ENCODE results near the gene MRPS7. TPM values are rescaled to one million over a fixed set of nuclear protein-coding genes. Genes with fewer than 3 reads are reported as not detected.
A peak's percentile ranks its signal among the peaks of the same experiment; 100 is the strongest.

Gene MRPS7
- total RNA-seq = 10 to 100 TPM; 42.8 to 43.0 TPM

- Mint-ChIP-seq H3K4me1 (ENCODE audit: low read depth) (peaks cover 59% of the 10 kb centered on the region), H3K4me3 (peak within 1 kb of the TSS; percentile 91 to 92), H3K9me3 (no peaks in the 10 kb centered on the region), H3K27me3 (ENCODE audit: low read depth) (no peaks in the 10 kb centered on the region), H3K27ac (peak within 1 kb of the TSS; percentile 100), H3K36me3 (ENCODE audit: insufficient read depth in 2 of 2) (peaks cover 6 to 10% of the 10 kb centered on the region in 2 donors)
- ATAC-seq (replicated peaks in 1 of 2) = peak; percentile 92
- peak; percentile 97 for DNase-seq
Observed at GRCh38 chr17:75261336-75262111, at the start of gene MRPS7, which contains the start of gene GGA3. Gene MRPS7 (plus strand): TSS chr17:75261879. CDS start chr17:75261901, 22 bp downstream. Gene GGA3 (minus strand): TSS chr17:75261606. CDS start chr17:75261587, 19 bp downstream.

GRCh38 chr17:75218131-75218530 is 43.5 kb upstream of the MRPS7 start:
- no peaks in the 10 kb centered on the region for H3K27me3 Mint-ChIP-seq (ENCODE audit: low read depth)
- DNase-seq (no peak), ATAC-seq (replicated peaks in 1 of 2) (no peak)
- H3K27ac Mint-ChIP-seq = no peak overlapping the region
- H3K9me3 Mint-ChIP-seq = no peaks in the 10 kb centered on the region
- H3K36me3 Mint-ChIP-seq (ENCODE audit: insufficient read depth in 2 of 2) = peaks cover 13 to 27% of the 10 kb centered on the region in 2 donors
- H3K4me3 Mint-ChIP-seq = no peak overlapping the region
- H3K4me1 Mint-ChIP-seq (ENCODE audit: low read depth) = no peaks in the 10 kb centered on the region

DNA sequence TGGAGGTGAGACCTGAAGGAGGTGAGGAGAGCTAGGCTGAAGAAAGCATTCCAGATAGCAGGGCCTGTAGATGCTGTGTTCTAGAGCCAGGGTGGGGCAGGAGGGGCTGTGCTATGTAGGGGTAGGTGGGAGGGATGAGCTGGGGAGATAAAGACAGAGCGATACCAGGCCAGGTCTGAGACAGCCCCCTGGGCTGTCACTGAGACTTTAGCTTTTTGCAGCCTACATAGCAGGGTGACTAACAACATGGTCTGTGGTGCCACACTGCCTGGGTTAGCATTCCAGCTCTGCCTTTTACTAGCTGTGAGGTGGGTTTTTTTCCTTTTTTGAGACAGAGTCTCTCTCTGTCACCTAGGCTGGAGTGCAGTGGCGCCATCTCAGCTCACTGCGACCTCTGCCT is 41.9 kb upstream of the MRPS7 start:
- Mint-ChIP-seq H3K27ac (no peak overlapping the region), H3K4me3 (no peak overlapping the region), H3K27me3 (ENCODE audit: low read depth) (no peaks in the 10 kb centered on the region), H3K36me3 (ENCODE audit: insufficient read depth in 2 of 2) (peaks cover 13 to 31% of the 10 kb centered on the region in 2 donors), H3K9me3 (no peaks in the 10 kb centered on the region), H3K4me1 (ENCODE audit: low read depth) (no peaks in the 10 kb centered on the region)
- ATAC-seq (replicated peaks in 1 of 2) (no peak), DNase-seq (no peak)

GRCh38 chr17:75225016-75225415 is 36.7 kb upstream of the MRPS7 start:
- Mint-ChIP-seq H3K36me3 (ENCODE audit: insufficient read depth in 2 of 2) (peaks cover 8 to 11% of the 10 kb centered on the region in 2 donors), H3K4me3 (no peak overlapping the region), H3K27me3 (ENCODE audit: low read depth) (no peaks in the 10 kb centered on the region), H3K4me1 (ENCODE audit: low read depth) (no peaks in the 10 kb centered on the region), H3K27ac (no peak overlapping the region), H3K9me3 (no peaks in the 10 kb centered on the region)
- DNase-seq = no peak
- no peak for ATAC-seq (replicated peaks in 1 of 2)

GRCh38 chr17:75227729-75228128 is 34.0 kb upstream of the MRPS7 start:
- DNase-seq (no peak), ATAC-seq (replicated peaks in 1 of 2) (no peak)
- no peak overlapping the region for H3K4me3 Mint-ChIP-seq
- no peaks in the 10 kb centered on the region for H3K9me3 Mint-ChIP-seq
- peaks cover 5 to 13% of the 10 kb centered on the region in 2 donors for H3K36me3 Mint-ChIP-seq (ENCODE audit: insufficient read depth in 2 of 2)
- no peaks in the 10 kb centered on the region for H3K4me1 Mint-ChIP-seq (ENCODE audit: low read depth)
- no peaks in the 10 kb centered on the region for H3K27me3 Mint-ChIP-seq (ENCODE audit: low read depth)
- H3K27ac Mint-ChIP-seq = no peak overlapping the region

DNA sequence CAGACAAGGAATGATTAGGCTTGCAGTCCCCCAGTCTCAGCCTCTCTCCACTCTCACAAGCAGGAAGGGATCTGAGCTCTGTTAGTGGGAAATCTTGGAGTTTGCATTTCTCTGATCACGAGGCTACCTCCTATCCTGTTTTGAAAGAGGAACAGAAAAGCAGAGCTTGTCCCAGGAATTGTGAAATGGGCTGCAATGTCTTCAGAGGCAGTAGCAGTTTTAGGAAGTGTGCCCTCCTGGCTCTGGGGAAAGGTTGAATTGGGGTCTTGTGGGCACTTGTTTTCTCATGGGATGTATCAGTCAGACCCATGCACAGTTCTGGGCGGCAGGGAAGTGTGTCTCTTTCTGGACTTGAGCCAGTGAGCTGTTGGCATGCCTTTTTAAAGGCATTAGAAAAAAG is 33.4 kb upstream of the MRPS7 start:
- Mint-ChIP-seq H3K9me3 (no peaks in the 10 kb centered on the region), H3K27me3 (ENCODE audit: low read depth) (no peaks in the 10 kb centered on the region), H3K36me3 (ENCODE audit: insufficient read depth in 2 of 2) (peaks cover 3 to 14% of the 10 kb centered on the region in 2 donors), H3K4me3 (no peak overlapping the region), H3K27ac (no peak overlapping the region), H3K4me1 (ENCODE audit: low read depth) (no peaks in the 10 kb centered on the region)
- DNase-seq = no peak
- no peak for ATAC-seq (replicated peaks in 1 of 2)

GRCh38 chr17:75228847-75229246 is 32.8 kb upstream of the MRPS7 start:
- Mint-ChIP-seq H3K27me3 (ENCODE audit: low read depth) (no peaks in the 10 kb centered on the region), H3K9me3 (no peaks in the 10 kb centered on the region), H3K4me3 (no peak overlapping the region), H3K4me1 (ENCODE audit: low read depth) (no peaks in the 10 kb centered on the region), H3K27ac (no peak overlapping the region), H3K36me3 (ENCODE audit: insufficient read depth in 2 of 2) (peaks cover 3 to 14% of the 10 kb centered on the region in 2 donors)
- no peak for ATAC-seq (replicated peaks in 1 of 2)
- DNase-seq = no peak

- Mint-ChIP-seq H3K4me1 (ENCODE audit: low read depth) (no peaks in the 10 kb centered on the region), H3K4me3 (no peak overlapping the region), H3K9me3 (no peaks in the 10 kb centered on the region), H3K27me3 (ENCODE audit: low read depth) (no peaks in the 10 kb centered on the region), H3K27ac (no peak overlapping the region), H3K36me3 (ENCODE audit: insufficient read depth in 2 of 2) (peaks cover 3 to 20% of the 10 kb centered on the region in 2 donors)
- no peak for DNase-seq
- no peak for ATAC-seq (replicated peaks in 1 of 2)
Observed at GRCh38 chr17:75231071-75231470, 30.6 kb upstream of the MRPS7 start.

DNA sequence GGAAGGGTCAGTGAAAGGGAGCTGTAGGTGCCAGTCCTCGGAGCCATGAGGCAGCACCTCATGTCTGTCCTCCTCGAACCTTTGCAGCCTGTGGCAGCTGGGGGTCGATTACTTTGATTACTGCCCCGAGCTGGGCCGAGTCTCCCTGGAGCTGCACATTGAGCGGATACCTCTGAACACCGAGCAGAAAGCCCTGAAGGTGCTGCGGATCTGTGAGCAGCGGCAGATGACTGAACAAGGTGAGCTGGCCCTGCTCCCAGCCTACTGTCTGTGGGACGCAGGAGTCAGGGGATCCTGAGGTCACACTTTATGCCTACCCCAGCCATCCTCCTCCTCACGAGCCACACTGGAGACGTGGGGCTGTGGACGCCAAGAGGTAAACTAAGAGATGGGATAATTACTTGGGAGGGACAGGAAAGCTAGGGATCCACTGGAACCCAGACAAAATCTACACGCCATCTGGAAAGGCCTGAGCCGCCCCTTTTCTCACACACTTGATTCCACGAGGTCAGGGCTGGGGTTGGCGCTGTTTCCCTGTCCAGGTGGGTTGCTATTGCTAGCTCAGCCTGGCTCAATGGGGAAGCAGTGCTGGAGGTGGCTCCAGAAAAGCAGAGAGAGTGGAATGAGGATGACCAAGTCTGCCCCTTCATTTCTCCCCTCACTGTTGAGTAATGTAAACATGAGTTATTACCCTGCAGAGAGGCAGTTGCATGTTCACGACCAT is 29.8 kb upstream of the MRPS7 start:
- Mint-ChIP-seq H3K4me1 (ENCODE audit: low read depth) (no peaks in the 10 kb centered on the region), H3K36me3 (ENCODE audit: insufficient read depth in 2 of 2) (peaks cover 3 to 26% of the 10 kb centered on the region in 2 donors), H3K9me3 (no peaks in the 10 kb centered on the region), H3K27ac (no peak overlapping the region), H3K4me3 (no peak overlapping the region), H3K27me3 (ENCODE audit: low read depth) (no peaks in the 10 kb centered on the region)
- no peak for ATAC-seq (replicated peaks in 1 of 2)
- DNase-seq = no peak

- H3K9me3 Mint-ChIP-seq = no peaks in the 10 kb centered on the region
- no peaks in the 10 kb centered on the region for H3K27me3 Mint-ChIP-seq (ENCODE audit: low read depth)
- no peak overlapping the region for H3K4me3 Mint-ChIP-seq
- no peak overlapping the region for H3K27ac Mint-ChIP-seq
- peaks cover 3 to 29% of the 10 kb centered on the region in 2 donors for H3K36me3 Mint-ChIP-seq (ENCODE audit: insufficient read depth in 2 of 2)
- DNase-seq (no peak), ATAC-seq (replicated peaks in 1 of 2) (no peak)
- H3K4me1 Mint-ChIP-seq (ENCODE audit: low read depth) = no peaks in the 10 kb centered on the region
Observed at GRCh38 chr17:75232786-75233185, 28.9 kb upstream of the MRPS7 start.

DNA sequence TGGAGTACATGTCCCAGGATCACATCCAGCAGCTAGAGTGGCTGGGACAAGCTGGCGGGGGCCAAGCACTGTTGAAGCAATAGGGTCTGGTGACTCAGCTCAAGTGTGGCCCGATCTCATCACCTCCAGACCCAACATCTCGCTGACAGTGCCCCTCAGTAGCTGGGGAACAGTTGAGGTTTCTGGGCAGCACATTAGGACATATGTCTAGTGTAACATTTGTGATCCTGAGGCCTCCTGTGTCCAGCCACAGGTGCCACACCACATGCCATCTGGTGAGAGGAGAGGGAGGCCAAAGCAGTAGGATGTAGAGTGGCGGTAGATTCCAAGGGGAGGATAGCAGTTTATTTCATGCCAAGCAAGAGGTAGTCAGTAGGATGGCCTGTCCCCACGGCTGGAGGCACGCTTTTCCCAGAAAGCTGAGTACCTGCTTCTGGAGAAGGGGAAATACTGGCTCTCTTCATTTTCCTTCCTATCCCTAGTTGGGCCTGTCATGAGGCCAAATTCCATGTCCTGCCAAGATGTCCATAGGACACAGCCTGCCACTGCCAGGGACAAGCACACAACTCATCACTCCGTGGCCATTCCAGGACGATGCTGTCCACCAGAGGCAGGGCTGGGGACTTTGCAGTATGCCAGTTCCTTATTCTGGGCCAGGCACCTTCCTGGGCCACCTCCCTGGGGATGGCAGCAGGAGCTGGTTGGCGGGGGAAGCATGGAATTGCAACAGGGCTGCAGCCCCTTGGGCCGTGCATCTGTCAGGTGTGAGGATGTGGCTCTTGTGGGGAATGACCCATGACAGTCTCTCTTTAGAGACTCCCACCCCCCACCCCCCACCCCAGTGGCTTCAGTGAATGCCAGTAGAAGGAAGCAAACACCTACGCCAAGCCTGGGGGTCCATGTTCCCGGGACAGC is 24.3 kb upstream of the MRPS7 start:
- no peak overlapping the region for H3K27ac Mint-ChIP-seq
- no peaks in the 10 kb centered on the region for H3K27me3 Mint-ChIP-seq (ENCODE audit: low read depth)
- ATAC-seq (replicated peaks in 1 of 2) (no peak), DNase-seq (no peak)
- H3K4me3 Mint-ChIP-seq = no peak overlapping the region
- peaks cover 7 to 32% of the 10 kb centered on the region in 2 donors for H3K36me3 Mint-ChIP-seq (ENCODE audit: insufficient read depth in 2 of 2)
- H3K9me3 Mint-ChIP-seq = no peaks in the 10 kb centered on the region
- H3K4me1 Mint-ChIP-seq (ENCODE audit: low read depth) = peaks cover 28% of the 10 kb centered on the region

GRCh38 chr17:75238020-75238580 is 23.6 kb upstream of the MRPS7 start:
- DNase-seq (no peak), ATAC-seq (replicated peaks in 1 of 2) (no peak)
- no peaks in the 10 kb centered on the region for H3K9me3 Mint-ChIP-seq
- H3K4me3 Mint-ChIP-seq = no peak overlapping the region
- H3K4me1 Mint-ChIP-seq (ENCODE audit: low read depth) = peaks cover 35% of the 10 kb centered on the region
- H3K36me3 Mint-ChIP-seq (ENCODE audit: insufficient read depth in 2 of 2) = peaks cover 7 to 30% of the 10 kb centered on the region in 2 donors
- no peaks in the 10 kb centered on the region for H3K27me3 Mint-ChIP-seq (ENCODE audit: low read depth)
- peak overlapping the region; percentile 85 for H3K27ac Mint-ChIP-seq

Data from activated T-cell treated with anti-CD3 and anti-CD28 coated beads, Interleukin-2, amount 50 U/mL, for 72 hours (primary cell).